ENCODE results near the gene MGAT5.

The MGAT5 gene

DNA sequence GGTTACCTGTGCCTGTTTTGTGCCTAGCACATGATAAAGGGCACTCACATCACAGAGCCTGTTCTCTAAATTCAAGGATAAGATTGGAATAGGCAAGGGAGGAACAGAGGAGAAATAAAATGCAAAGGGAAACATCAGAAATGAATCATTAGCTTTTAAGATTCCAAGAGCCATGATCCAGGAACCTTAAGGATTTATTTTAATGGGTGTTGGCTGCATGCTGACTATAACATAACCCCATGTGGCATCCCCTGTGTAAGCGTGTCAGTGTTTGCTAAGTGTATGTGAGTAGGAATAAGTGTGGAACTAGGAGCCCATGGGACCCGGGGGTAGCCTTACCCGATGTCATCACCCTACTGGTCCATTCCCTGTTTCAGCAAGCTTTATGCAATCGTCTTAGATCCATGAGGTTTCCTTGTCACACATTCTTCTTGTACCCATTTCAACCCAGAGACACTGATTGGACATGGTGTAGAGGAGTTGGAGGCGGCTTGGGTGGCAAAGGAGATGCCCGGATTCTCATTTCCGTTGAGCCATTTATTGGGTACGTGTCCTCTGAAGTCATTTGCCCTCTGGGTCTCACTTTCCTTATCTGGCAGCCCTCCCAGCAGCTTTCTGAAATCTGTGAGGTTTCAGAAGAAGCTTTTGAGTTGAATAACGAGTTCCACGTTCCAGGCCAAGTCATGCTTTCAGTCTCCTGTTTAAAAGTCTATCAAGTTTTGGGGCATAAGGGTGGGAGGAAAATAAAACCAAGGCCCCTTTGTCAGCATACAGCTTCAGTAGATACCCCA lies 117.0 kb downstream of the MGAT5 start:
- DNase-seq, result no peak

DNA sequence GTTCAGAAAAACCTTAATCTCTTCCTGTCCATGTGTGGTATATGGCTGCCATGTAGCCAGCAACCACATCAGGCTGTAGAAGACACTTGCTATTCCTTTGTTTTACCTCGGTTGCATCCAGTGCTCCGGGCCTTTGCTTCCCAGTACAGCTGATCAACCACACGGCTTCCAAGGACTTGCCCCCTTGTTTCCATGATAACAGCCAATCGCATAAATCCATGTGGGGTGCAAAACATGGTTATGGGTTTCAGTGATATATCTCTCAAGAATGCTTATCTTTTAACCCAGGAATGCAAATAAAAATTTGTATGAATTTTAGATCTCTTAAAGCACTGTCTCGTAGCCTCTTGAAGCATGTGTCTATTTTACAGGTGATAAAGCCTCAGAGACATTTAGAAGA lies 118.3 kb downstream of the MGAT5 start:
- DNase-seq, result no peak

DNA sequence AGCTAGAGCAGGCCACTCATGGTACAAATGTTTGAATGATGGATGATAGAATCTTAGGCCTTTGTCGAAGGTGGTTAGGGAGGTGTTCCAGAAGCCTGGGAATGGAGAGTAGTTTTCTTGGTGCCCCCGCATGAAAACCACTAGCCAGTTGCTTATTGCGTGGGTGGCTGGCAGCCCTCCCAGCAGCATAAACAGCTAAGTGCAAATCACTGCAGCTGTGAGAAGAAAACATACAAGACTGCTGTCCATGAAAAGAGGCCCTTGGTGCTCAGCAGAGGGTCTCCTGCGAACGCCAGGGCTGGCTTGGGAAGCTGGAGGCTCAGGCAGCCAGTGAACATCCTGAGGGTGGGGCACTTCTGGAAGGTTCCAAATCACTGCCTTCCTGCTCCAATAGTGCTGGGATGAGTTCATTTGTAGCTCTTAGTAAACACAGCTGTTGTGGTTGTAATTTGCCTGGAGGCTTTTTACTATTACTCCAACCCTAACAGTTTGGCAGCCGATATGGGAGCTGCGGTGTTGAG lies 118.8 kb downstream of the MGAT5 start:
- DNase-seq, result no peak

DNA sequence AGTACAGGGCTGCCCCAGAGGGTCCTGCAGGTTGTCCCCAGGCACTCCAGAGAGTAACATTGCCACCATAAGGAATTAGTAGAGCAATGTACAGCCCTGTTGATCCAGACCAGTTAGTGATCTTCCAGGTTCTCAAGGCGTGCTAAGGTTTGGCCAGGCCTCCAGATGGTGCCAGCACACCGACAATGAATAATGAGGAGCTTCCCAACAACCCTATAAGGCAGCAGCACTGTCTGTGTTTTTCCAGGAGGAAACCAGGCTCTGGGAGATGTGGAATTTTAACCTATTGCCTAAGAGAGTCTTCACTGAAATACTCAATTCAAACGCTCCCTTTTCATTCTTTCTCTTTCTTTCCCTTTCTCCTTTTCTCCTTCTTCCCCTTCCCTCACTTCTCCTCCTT lies 122.1 kb downstream of the MGAT5 start:
- no peak for DNase-seq

DNA sequence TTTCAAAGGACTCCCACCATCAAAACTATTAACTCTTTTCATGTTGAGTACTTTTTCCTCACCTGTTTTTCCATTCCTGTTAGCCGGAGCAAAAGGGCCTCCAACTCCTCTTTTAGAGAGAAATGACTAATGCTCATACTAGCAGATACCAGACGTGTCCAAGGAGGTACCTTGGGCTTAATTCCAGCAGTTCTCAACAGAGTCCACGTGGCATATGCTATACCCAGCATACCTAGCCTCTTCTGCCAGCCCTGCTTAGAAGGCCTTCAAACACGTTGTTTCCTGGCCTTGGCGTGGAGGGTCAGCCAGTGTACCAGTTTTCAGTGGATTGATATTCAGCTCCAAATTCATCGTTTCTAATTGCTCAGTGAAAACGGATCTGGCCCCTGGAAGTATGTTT lies 123.9 kb downstream of the MGAT5 start:
- no peak for DNase-seq

DNA sequence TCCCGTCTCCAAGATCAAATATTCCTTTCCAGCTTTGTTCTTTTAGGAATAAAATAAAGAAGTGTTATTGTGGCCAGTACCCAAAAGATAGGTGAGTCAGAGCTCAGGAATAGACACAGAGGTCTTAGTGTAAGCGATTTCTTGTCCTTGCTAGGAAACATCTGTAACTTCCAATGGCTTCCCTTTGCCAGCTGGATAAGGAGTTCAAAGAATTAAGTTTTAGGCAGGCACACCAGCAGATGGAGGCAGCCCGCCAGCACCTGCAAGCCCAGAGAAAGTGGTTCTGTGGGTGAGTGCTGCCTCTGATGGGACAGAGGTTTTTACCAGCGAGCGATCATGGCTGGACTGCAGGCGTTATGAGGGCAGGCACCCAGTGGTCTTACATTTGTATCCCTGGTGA lies 125.4 kb downstream of the MGAT5 start:
- no peak for DNase-seq

DNA sequence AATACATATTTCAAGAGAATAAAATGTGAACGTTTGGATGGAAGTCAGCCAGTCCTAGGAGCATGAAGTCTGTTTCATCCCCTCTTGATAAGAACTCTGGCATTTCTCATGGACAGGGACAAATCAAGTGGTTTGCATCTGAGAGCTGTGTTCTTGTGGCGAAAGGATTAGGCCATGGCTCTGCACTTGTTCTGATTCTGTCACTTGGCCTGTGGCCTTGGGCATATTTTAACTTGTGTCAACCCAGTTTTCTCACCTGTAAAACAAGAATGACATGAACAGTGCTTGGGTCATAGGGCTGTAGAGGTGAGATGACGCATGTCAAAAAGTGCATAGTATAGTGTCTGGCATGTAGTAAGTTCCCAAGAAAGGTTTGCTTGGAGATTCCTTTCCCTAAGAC lies 125.8 kb downstream of the MGAT5 start:
- no peak for DNase-seq

DNA sequence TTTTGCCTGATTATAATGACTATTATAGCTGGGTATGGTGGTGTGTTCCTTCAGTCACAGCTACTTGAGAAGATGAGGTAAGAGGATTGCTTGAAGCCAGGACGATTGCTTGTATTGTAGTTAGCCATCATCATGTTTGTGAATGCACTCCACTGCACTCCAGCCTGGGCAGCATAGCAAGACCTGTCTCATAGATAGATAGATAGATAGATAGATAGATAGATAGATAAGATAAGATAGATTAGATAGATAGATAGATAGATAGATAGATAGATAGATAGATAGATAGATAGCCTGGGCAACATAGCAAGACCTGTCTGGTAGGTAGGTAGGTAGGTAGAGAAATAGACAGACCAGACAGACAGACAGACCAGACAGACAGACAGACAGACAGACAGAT lies 127.3 kb downstream of the MGAT5 start:
- no peak for DNase-seq

DNA sequence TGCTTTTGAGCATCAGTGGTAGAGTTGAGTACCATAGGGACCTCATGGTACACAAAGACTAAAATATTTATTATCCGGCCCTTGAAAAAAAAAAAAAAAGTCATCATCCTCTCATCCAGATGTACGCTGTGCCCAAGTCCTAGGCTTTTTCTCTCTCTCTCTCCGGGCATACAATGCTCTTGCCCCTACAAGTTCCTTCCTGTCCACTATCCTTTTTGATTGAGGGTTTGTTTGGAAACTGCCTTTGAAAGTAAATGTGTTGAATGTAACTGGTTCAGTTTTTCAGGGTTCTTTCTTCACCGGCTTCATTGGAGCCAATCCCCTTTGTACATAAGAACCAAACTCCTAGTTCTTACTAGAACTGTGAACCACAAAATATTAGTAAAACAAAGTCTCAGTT lies 130.3 kb downstream of the MGAT5 start:
- no peak for DNase-seq

DNA sequence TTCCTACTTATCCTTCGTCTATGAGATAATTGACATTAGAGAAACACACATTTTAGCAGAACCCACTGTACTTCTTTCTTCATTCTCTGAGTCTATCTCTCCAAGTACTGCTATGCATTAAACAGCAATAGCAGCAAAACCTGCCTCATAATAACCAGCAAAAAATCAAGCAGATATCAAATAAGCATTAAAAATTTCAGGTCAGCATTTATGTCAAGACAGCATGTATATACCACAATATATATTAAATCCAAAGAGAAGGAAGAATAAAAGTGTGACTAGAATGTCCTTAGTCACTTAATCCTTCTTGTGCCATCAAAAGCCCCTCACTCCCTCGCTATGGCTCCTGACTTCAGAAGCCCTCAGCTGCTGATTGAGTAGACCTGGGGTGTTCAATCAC lies 131.3 kb downstream of the MGAT5 start:
- no peak for DNase-seq

DNA sequence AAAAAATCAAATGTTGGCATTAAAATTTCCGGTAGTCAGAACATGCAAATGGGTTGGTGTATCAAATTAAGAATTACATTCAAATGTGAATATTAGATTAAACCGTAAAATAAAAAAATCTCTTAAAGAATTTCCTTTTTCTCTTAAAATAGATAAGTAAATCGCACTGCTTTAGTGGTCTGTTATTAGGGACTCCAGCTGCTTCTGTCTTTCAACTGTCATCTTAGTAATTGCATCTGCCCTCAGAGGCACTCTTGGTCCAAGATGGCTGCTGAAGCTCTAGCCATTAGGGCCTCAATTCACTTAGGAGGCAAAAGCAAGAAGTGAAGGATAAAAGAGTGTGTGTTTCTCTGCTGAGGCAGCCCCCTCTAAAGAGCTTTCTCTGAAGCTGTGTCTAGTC lies 132.4 kb downstream of the MGAT5 start:
- no peak for DNase-seq

DNA sequence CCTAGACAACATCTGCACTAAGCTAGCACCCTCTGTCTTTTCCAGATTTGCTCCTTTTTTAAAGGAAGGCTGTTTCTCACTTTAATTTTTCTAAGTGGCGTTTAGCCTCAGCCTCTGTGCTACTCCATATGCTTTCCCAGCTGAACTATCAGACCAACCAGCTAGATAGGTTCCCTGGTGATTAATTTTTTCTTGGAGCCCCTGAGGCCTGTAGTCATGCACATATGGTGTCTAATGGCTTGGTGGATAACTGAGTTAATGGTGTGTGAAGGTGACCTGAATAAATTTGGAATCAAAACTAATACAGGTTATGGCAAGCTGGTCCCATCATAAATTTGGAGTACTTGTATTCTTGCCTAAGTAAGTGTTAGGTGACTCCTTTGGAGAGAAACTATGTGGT lies 135.5 kb downstream of the MGAT5 start:
- DNase-seq, result no peak

DNA sequence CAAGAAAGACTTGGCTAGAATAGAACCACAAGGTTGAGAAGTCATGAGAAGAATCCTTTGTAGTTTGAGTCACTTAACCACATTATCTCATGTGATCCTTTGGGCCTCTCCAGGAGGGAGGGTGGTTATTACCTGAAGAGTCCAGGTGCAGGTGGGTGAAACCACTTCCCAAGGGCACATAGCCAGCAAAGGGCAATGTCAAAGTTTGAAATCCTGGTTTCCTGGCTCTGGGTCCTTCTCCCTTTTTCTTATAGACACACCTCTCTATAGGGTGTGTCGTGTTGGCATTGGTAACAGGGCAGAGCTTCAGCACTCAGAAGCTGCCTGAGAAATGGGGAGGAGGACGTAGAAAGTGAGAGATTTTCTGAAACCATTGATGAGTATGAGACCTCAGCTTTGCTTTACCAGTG lies 137.9 kb downstream of the MGAT5 start:
- no peak for DNase-seq

DNA sequence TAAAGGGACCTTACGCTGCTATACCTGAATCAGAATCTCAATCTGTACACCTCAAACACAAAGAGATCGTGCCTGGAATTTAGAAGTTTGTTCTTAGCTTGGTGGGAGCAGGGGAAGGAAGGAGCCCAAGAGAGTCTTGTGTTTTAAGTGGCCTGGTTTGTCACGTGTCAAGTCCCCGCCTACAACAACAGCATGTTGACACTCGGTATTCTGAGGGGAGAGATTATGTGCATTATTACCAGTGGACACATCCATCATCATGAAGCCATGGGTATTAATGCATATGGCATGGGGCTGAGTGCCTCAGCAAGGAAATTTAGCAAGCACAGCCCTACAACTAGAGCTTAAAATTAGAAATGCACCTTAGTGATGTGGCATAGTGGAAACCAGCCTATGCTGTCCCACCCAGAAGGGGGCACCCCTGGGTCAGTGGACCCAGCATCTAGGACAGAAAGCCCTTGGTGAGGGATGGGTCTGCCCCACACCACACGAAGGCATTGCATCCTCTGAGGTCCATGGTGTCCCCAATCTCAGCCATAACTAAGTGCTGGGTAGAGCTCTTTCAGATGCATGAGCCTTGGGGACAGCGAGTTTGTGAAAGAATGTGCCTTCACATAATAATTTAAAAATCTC lies 138.7 kb downstream of the MGAT5 start:
- DNase-seq, result no peak

DNA sequence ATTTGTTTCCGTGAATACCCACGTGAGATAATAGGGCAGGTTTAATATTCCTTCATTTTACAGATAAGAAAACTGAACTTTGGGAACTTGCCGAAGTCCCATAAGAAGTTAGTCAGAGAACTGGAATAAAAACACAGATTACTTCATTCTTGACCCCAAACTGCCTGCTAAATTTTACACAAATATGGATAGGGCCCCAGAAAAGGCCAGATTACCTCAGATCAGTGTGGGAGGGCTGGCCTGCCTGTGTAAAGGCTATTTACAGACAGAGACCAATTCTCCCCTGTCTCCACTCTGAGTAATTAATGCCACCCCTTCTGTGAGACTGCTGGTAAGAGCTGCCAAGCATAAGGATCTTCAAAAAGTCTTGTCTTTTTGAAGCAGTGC lies 139.2 kb downstream of the MGAT5 start:
- DNase-seq, result no peak

DNA sequence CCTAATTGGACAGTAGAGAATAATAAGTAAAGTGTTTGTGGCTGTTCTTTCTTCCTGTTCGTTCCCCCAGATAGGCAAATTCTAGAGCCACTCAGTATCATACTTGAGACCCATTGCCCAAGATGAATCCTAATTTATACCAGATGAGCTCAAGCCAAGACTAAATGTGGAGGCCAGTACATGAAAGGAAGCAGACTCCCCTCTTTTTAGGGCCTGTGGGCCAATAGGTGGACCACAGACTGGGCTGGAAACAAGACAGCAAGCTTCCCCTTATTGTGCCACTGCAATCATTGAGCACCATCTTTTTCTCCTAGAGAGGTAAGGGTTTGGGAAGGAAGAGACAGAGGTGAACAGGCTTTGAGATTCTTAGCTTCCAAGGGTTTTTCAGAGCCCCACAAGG lies 141.9 kb downstream of the MGAT5 start:
- DNase-seq, result no peak

DNA sequence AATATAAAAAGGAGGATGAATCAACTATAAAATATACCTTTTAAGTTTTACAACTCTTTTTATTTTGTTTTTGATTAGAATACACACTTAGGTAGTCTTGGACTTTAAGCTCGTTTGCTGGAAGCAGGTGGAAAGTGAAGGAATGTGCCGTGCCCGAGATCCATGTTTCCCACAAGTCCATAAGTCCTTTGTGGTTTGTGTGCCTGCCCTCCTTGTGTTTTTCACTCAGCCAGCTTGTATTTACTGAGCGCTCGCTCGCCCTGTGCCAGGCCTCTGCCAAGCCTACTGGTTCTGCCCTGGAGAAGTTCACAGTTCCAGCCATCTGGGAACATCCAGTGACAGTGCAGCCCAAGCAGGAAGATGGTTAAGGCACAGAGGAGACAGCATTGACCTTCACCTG lies 142.6 kb downstream of the MGAT5 start:
- no peak for DNase-seq

DNA sequence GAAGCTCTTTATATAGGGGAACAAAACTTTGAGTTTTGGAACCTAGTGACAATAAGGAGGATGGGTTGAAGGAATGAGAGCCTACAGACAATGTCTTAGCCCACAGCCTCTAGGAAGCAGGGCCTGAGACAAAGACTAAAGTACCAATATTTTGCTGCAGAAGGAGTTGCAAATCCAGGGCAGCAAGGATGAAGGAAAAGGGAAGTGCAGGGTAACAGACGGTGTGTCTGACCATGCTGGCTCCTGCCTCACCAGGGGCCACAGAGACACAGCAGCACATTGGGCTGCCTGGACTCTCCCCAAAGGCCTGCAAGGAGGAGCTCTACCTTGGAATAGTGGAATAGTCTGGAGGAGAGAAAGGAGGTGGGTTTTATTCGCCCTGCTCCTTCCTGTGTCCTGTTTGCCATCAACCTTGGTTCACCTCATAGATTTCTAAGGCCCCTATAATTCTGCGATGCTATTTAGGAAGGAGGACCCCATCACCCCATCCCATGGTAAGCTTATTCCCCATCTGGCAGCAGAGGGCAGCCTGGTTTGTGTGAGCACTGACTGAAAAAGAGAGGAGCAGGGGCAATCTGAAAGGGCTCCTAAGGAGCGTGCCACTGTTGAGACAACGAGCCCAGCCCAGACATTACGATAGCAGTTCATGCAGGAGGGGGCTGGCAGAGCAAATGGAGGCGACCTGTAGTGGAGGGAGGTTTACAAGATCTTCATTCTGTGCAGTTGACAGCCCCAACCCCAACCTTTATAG lies 143.4 kb downstream of the MGAT5 start:
- DNase-seq, result no peak

DNA sequence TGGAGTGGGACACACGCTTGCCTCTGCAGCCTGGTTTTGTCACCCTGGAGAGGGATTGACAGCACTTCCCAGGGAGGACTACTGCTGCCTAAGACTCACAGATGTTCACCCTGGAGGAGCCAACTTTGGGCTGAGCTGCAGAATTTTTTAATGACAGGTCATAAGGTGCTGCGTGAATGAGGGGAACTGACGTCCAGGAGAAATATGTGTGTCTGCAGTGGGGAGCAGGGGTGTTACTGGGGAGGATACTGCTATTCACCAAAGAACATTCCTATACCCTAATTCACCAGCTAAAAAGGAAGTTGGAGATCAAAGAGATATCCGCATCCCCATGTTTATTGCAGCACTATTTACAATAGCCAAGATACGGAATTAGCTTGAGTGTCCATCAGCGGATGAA lies 144.4 kb downstream of the MGAT5 start:
- no peak for DNase-seq

DNA sequence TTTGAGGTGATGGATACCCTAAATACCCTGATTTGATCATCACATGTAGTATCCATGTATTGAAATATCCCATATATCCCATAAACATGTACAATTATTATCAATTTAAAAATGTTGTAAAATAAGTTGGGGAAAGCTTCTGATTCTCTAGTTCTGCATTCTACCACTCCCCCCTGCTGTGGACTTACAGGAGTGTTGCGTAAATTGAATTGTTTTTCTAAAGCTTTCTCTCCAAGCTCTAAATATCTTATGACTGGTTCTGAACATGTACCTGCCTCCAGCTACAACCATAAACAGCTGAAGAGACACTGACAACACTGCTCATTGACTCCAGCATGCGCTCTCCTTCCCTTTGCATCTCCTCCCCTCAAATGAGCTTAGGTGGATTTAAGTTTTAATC lies 145.2 kb downstream of the MGAT5 start:
- DNase-seq, result no peak

DNA sequence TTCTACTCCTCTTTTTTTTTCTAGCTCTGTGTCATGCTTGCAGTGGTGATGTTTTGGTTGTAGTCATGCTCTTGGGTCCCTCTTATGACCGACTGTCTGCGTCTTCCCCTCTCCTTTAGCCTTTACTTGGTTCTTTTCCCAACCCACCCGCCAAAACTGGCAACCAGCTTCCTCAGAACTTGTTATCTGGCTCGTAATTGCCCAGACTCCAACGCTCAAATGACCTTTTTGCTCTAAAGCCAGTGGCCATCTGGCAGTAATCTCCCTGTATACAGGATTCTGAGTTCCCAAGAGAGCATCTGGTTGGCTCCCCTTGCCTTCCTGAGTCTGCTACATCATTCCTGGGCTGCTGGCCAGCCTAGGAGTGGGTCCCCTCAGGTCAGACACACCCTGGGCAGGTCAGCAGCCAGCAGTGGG lies 147.2 kb downstream of the MGAT5 start:
- DNase-seq, result no peak

DNA sequence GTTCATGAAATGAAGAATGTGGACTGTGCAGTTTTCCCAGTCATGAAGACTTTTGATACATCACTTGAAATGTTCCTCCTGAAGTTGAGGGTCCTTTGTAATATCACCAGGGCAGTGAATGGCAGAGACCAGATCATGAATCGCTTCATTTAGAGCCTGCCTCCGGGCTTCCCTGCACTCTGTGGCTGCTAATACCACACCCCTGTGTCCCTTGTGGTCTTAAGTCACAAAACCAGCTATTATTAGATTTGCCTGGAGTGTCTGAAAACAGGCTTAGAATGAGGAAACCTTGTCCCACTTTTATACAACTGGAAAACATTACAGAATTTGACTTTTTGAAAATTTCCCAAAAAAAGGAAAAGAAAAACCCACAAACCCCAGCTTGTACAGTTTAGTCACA lies 147.9 kb downstream of the MGAT5 start:
- DNase-seq, result no peak

DNA sequence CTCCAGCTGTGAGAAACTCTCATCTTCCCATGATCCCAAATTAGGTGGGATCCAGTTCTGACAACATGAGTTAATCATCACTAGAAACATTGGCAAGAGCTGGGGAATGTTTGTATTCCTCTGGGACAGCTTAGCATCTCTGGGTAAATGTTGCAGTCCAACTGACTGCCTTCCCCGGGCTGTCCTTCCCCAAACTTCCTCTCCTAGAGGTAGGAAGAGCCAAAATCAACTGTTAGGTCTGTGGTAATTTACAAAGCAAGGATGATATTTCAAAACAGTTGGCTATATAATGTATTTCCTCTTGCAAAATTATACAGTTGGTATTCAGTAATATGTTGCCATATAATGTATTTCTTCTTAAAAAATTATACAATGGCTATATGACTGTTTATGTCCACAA lies 148.5 kb downstream of the MGAT5 start:
- DNase-seq, result no peak

DNA sequence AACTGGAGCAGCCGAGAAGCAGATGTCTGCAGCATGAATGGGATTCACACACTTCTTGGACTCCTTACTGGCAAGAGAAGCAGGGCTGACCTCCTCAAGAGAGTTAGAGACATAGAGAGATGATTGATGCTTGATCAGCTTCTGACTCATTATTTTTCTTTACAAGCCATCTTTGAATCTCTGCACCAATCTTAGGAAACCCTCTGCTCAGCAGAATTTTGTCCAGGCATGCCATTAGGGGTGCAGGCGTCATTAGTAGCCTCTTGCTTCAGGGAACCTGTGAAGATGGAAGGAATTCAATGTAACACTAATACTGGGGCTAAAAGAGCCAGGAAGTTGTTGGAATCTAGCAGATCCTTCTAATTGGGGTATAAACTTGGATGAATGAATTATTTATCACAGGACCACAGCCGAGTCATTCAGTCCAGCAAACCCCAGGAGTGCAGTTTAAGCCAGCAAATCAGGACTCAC lies 151.8 kb downstream of the MGAT5 start:
- no peak for DNase-seq

Measured in activated CD4-positive, CD25-positive, alpha-beta regulatory T cell (primary cell).